HCT116 (cell line): Measurements from ENCODE around the gene ADAMTS4. TPM values are rescaled to one million over a fixed set of nuclear protein-coding genes. Genes with fewer than 3 reads are reported as not detected.

ENCODE experiments used
- ATAC-seq: fragments of 200-7000 bp; cut with Tn5 transposase; 2 replicates; pipeline ENCODE4 v1.9.1; 2020; ENCODE audit warnings: mild to moderate bottlenecking, moderate library complexity
- BruUV-seq: library from RNA; stranded (reverse); fragments of 400-500 nt; replicated peaks from 2 replicates; lab custom pipeline; 2021; lab: Mats Ljungman, UMichigan
- CTCF ChIA-PET: fragments of 300-600 bp; sonication (Branson Sonifier 250); formaldehyde crosslinking; loops from one replicate; lab custom pipeline; 2021; ENCODE audit warnings: antibody characterized with exemption; lab: Charles Lee
- POLR2A ChIA-PET: fragments of 300-600, 350-600 bp; sonication (Branson Sonifier 250); formaldehyde crosslinking; loops from one replicate; lab custom pipeline; 2021; ENCODE audit warnings: antibody characterized with exemption; lab: Charles Lee
- RAD21 ChIA-PET, 2 experiments: fragments of 300-600 bp; sonication (Branson Sonifier 250); formaldehyde crosslinking; loops; one replicate each; lab custom pipeline; 2023; ENCODE audit warnings: low total read pairs in 2 of 2; ENCODE audit not compliant: uncharacterized antibody in 2 of 2, unreplicated experiment in 2 of 2, low non-redundant PET in 1 of 2; lab: Charles Lee
- DNase-seq: peaks from one replicate; pipeline ENCODE4 v3.0.0-alpha.2; 2010; ENCODE audit warnings: low read depth, low spot score
- H2AFZ ChIP-seq: fragments of 200-600 bp; shearing (Covaris generic), sonication (generic); 2 replicates; pipeline ENCODE4 v1.6.1; 2017; ENCODE audit warnings: low read depth, mixed run types, mixed read lengths, antibody characterized with exemption, low read length; ENCODE audit not compliant: poor library complexity, severe bottlenecking
- H3K27ac ChIP-seq: 2 replicates; pipeline ENCODE4 v1.5.1; 2012; ENCODE audit warnings: low read depth, low read length
- H3K27me3 ChIP-seq: fragments of 200-600 bp; sonication (generic); 2 replicates; pipeline ENCODE4 v1.6.1; 2016; ENCODE audit warnings: mixed run types, low read length, mixed read lengths; ENCODE audit not compliant: insufficient read depth
- H3K36me3 ChIP-seq, 2 experiments: fragments of 200-500 bp in 1 of 2; fragments of 200-600 bp in 1 of 2; sonication (Bioruptor generic) in 1 of 2; sonication (generic) in 1 of 2; 2 replicates each; pipeline versions ENCODE4 v1.5.1 to v1.6.1; 2014 to 2016; ENCODE audit warnings: low read length in 2 of 2, inconsistent platforms in 1 of 2, mixed read lengths in 1 of 2, mixed run types in 1 of 2; ENCODE audit not compliant: insufficient read depth in 2 of 2, control insufficient read depth in 1 of 2
- H3K4me1 ChIP-seq, 2 experiments: fragments of 200-600 bp in 1 of 2; sonication (generic) in 1 of 2; 2 replicates each; pipeline versions ENCODE4 v1.5.1 to v1.6.1; 2012 to 2017; ENCODE audit warnings: low read length in 2 of 2, inconsistent platforms in 1 of 2, mild to moderate bottlenecking in 1 of 2, mixed read lengths in 1 of 2, mixed run types in 1 of 2, moderate library complexity in 1 of 2; ENCODE audit not compliant: insufficient read depth in 2 of 2, control insufficient read depth in 1 of 2
- H3K4me2 ChIP-seq: fragments of 200-600 bp; sonication (generic); 2 replicates; pipeline ENCODE4 v1.6.1; 2017; ENCODE audit warnings: mixed run types, low read length, mixed read lengths
- H3K4me3 ChIP-seq, 2 experiments: fragments of 200-600 bp in 1 of 2; sonication (generic) in 1 of 2; replicated peaks in 1 of 2; 2 replicates each; pipeline ENCODE4 v1.5.1; 2011 to 2016; ENCODE audit warnings: low read length in 2 of 2, control low read depth in 1 of 2, low read depth in 1 of 2, mild to moderate bottlenecking in 1 of 2, mixed read lengths in 1 of 2, mixed run types in 1 of 2
- H3K79me2 ChIP-seq: fragments of 200-600 bp; sonication (generic); 2 replicates; pipeline ENCODE4 v1.6.1; 2017; ENCODE audit warnings: mild to moderate bottlenecking, mixed run types, low read length, moderate library complexity, mixed read lengths; ENCODE audit not compliant: insufficient read depth
- H3K9ac ChIP-seq: fragments of 200-600 bp; sonication (generic); 2 replicates; pipeline ENCODE4 v1.6.1; 2016; ENCODE audit warnings: low read length, mixed read lengths
- H3K9me2 ChIP-seq: fragments of 200-600 bp; sonication (generic), shearing (Covaris generic); 2 replicates; pipeline ENCODE4 v1.6.1; 2017; ENCODE audit warnings: mixed run types, mild to moderate bottlenecking, moderate library complexity; ENCODE audit not compliant: insufficient read depth
- H3K9me3 ChIP-seq, 2 experiments: fragments of 200-500 bp in 1 of 2; fragments of 200-600 bp in 1 of 2; sonication (Bioruptor generic) in 1 of 2; sonication (generic) in 1 of 2; 2 replicates each; pipeline ENCODE4 v1.6.1; 2014 to 2017; ENCODE audit warnings: low read length in 2 of 2, mixed read lengths in 2 of 2, inconsistent platforms in 1 of 2, low read depth in 1 of 2, mild to moderate bottlenecking in 1 of 2, mixed run types in 1 of 2, moderate library complexity in 1 of 2; ENCODE audit not compliant: control insufficient read depth in 1 of 2, insufficient read depth in 1 of 2
- H4K20me1 ChIP-seq: fragments of 200-600 bp; sonication (generic), shearing (Covaris generic); 2 replicates; pipeline ENCODE4 v1.6.1; 2017; ENCODE audit warnings: mixed run types, mild to moderate bottlenecking, moderate library complexity; ENCODE audit not compliant: insufficient read depth
- CTCF ChIP-seq, 3 experiments: fragments of 200-600 bp in 1 of 3; sonication (generic) in 1 of 3; IDR thresholded peaks in 2 of 3; conservative IDR thresholded peaks in 1 of 3; 2 replicates each; pipeline ENCODE4 v1.5.1; 2012 to 2017; ENCODE audit warnings: low read depth in 2 of 3, low read length in 2 of 3, antibody characterized with exemption in 1 of 3, borderline replicate concordance in 1 of 3, control low read depth in 1 of 3, mild to moderate bottlenecking in 1 of 3, mixed read lengths in 1 of 3, mixed run types in 1 of 3, moderate library complexity in 1 of 3; ENCODE audit not compliant: insufficient read depth in 1 of 3
- EGR1 ChIP-seq: IDR thresholded peaks from 2 replicates; pipeline ENCODE4 v1.6.1; 2012; ENCODE audit warnings: low read depth
- ELF1 ChIP-seq: IDR thresholded peaks from 2 replicates; pipeline ENCODE4 v1.6.1; 2012; ENCODE audit warnings: low read depth, borderline replicate concordance
- EZH2phosphoT487 ChIP-seq: fragments of 200-600 bp; IDR thresholded peaks from 2 replicates; pipeline ENCODE4 v1.6.1; 2018; ENCODE audit warnings: antibody characterized with exemption, borderline replicate concordance
- FOSL1 ChIP-seq: IDR thresholded peaks from 2 replicates; pipeline ENCODE4 v1.6.1; 2012; ENCODE audit warnings: low read depth
- POLR2A ChIP-seq: IDR thresholded peaks from 2 replicates; pipeline ENCODE4 v1.7.0; 2011; ENCODE audit warnings: borderline replicate concordance; ENCODE audit not compliant: insufficient read depth, insufficient read length; ENCODE audit errors: extremely low read depth
- RAD21 ChIP-seq: IDR thresholded peaks from 2 replicates; pipeline ENCODE4 v1.6.1; 2012; ENCODE audit warnings: low read depth, mild to moderate bottlenecking
- REST ChIP-seq: IDR thresholded peaks from 2 replicates; pipeline ENCODE4 v1.6.1; 2012; ENCODE audit warnings: low read depth
- ZBTB33 ChIP-seq: IDR thresholded peaks from 2 replicates; pipeline ENCODE4 v1.6.1; 2011; ENCODE audit warnings: mild to moderate bottlenecking, low read length, moderate library complexity; ENCODE audit not compliant: insufficient replicate concordance; ENCODE audit errors: extremely low read depth
- intact Hi-C: fragments of 100-400 bp; cut with micrococcal nuclease; formaldehyde crosslinking; loops from 2 replicates; pipeline ENCODE4 v1.10.0; 2022
- total RNA-seq: library from RNA; stranded (reverse); gene quantifications from one replicate; pipeline ENCODE4 v1.2.1, GENCODE V29; 2021; ENCODE audit not compliant: unreplicated experiment

The ADAMTS4 gene
- total RNA-seq, 1 experiment from 2014 or later, result not detected

GRCh38 chr1:161182214-161182613 lies 16.6 kb downstream of the ADAMTS4 start:
- no peaks in the 10 kb centered on the region for H3K27me3 ChIP-seq
- H3K9me2 ChIP-seq, result no peaks in the 10 kb centered on the region
- peaks cover 19 to 34% of the 10 kb centered on the region in 2 experiments for H3K4me1 ChIP-seq
- no peaks in the 10 kb centered on the region for H3K36me3 ChIP-seq
- no peaks in the 10 kb centered on the region for H3K9me3 ChIP-seq
- no peak overlapping the region for H2AFZ ChIP-seq
- CTCF ChIA-PET, result interaction anchor here (0.9 to 1.7 kb wide), 2 partner anchors 43 to 199 kb away, joined by 3 to 8 read pairs; no protein-coding TSS in a partner anchor
- intact Hi-C loops, result no loop called here
- POLR2A ChIA-PET, result interaction anchor here (2.3 kb wide), 1 partner anchor 16 kb away, joined by 13 read pairs; the partner anchor contains the start of gene PPOX
- RAD21 ChIA-PET, result no interaction called here
- no TSS peak for BruUV-seq
- no peak overlapping the region; the same call in 1 of the 2 replicates for H3K9ac ChIP-seq
- peak overlapping the region; percentile 45 for H3K4me2 ChIP-seq
- no peaks in the 10 kb centered on the region for H4K20me1 ChIP-seq
- no peaks in the 10 kb centered on the region for H3K79me2 ChIP-seq
- DNase-seq (no peak), ATAC-seq (no peak)
- no peak overlapping the region for H3K27ac ChIP-seq
- peak; percentile 14; the same call in 1 of the 2 replicates for TF ChIP-seq FOSL1
- no peak for TF ChIP-seq ELF1
- peak overlapping the region in 1 of 2 experiments; percentile 4; a peak in 1 of 4 replicates for H3K4me3 ChIP-seq

GRCh38 chr1:161180639-161181038 lies 18.2 kb downstream of the ADAMTS4 start:
- H3K36me3 ChIP-seq, result no peaks in the 10 kb centered on the region
- peaks cover 21 to 41% of the 10 kb centered on the region in 2 experiments for H3K4me1 ChIP-seq
- no peak overlapping the region for H3K4me2 ChIP-seq
- DNase-seq, result no peak
- no peak overlapping the region for H3K9ac ChIP-seq
- intact Hi-C loops, result no loop called here
- no peaks in the 10 kb centered on the region for H3K27me3 ChIP-seq
- no peak overlapping the region for H3K4me3 ChIP-seq
- peak overlapping the region; percentile 72 for H2AFZ ChIP-seq
- H3K27ac ChIP-seq, result no peak overlapping the region
- H3K9me2 ChIP-seq, result no peaks in the 10 kb centered on the region
- TF ChIP-seq POLR2A (no peak), RAD21 (peak; percentile 54; the same call in 1 of the 2 replicates), ZBTB33 (no peak), REST (no peak), CTCF (IDR thresholded peaks at IDR 0.05 in 2 of 3, conservative IDR thresholded peaks at IDR 0.05 in 1 of 3; ENCODE audit: borderline replicate concordance in 1 of 3, insufficient read depth in 1 of 3, low read depth in 2 of 3, low read length in 2 of 3) (peak; percentile 25 to 54 (median 45); a peak in 5 of 6 replicates), FOSL1 (no peak), EGR1 (no peak), EZH2phosphoT487 (no peak)
- H3K9me3 ChIP-seq, result no peaks in the 10 kb centered on the region
- RAD21 ChIA-PET, result no interaction called here
- no peaks in the 10 kb centered on the region for H4K20me1 ChIP-seq
- BruUV-seq, result no TSS peak
- H3K79me2 ChIP-seq, result peaks cover 14% of the 10 kb centered on the region
- CTCF ChIA-PET, result interaction anchor here (1.0 to 1.7 kb wide), 3 partner anchors 18 to 203 kb away, joined by 4 to 8 read pairs (median 4); partner anchors contain the start of gene ADAMTS4
- ATAC-seq, result no peak
- POLR2A ChIA-PET, result interaction anchor here (2.3 kb wide), 1 partner anchor 15 kb away, joined by 13 read pairs; the partner anchor contains the start of gene PPOX
